H9 (cell line): ENCODE data around the gene TMTC2. TPM values are rescaled to one million over a fixed set of nuclear protein-coding genes. Genes with fewer than 3 reads are reported as not detected.

Experiments used
- DNase-seq: peaks from one replicate; pipeline ENCODE4 v3.0.0-alpha.2; 2017
- H2AFZ ChIP-seq: one replicate; pipeline ENCODE4 v1.6.1; 2013; ENCODE audit warnings: mild to moderate bottlenecking, low read length, control low read depth, moderate library complexity
- H2AK5ac ChIP-seq: 2 replicates; pipeline ENCODE4 v1.6.1; 2013; ENCODE audit warnings: low read length, control low read depth, mixed read lengths; ENCODE audit not compliant: insufficient read length
- H2BK120ac ChIP-seq: one replicate; pipeline ENCODE4 v1.6.1; 2013; ENCODE audit warnings: low read depth, mild to moderate bottlenecking, low read length, control low read depth, inconsistent platforms; ENCODE audit not compliant: poor library complexity, severe bottlenecking
- H2BK12ac ChIP-seq: 2 replicates; pipeline ENCODE4 v1.6.1; 2013; ENCODE audit warnings: low read length, control low read depth, mixed read lengths, low read depth; ENCODE audit not compliant: insufficient read length
- H2BK15ac ChIP-seq: 2 replicates; pipeline ENCODE4 v1.6.1; 2013; ENCODE audit warnings: low read depth, low read length, control low read depth
- H2BK20ac ChIP-seq: one replicate; pipeline ENCODE4 v1.6.1; 2013; ENCODE audit warnings: low read depth, mild to moderate bottlenecking, low read length, control low read depth, inconsistent platforms; ENCODE audit not compliant: poor library complexity, severe bottlenecking
- H2BK5ac ChIP-seq: 2 replicates; pipeline ENCODE4 v1.6.1; 2013; ENCODE audit warnings: low read length, control low read depth, mixed read lengths; ENCODE audit not compliant: insufficient read length
- H3K14ac ChIP-seq: 2 replicates; pipeline ENCODE4 v1.6.1; 2013; ENCODE audit warnings: low read length, control low read depth; ENCODE audit not compliant: insufficient read depth
- H3K18ac ChIP-seq: 2 replicates; pipeline ENCODE4 v1.6.1; 2013; ENCODE audit warnings: low read depth, mild to moderate bottlenecking, mixed read lengths, low read length, control low read depth; ENCODE audit not compliant: insufficient read length
- H3K23ac ChIP-seq: 2 replicates; pipeline ENCODE4 v1.6.1; 2013; ENCODE audit warnings: low read length, control low read depth, mixed read lengths, low read depth; ENCODE audit not compliant: insufficient read length
- H3K23me2 ChIP-seq: 2 replicates; pipeline ENCODE4 v1.6.1; 2013; ENCODE audit warnings: low read depth, mild to moderate bottlenecking, mixed read lengths, low read length, control low read depth; ENCODE audit not compliant: insufficient read length, poor library complexity, severe bottlenecking
- H3K27ac ChIP-seq: 2 replicates; pipeline ENCODE4 v1.5.1; 2013; ENCODE audit warnings: low read length, control low read depth, mixed read lengths, low read depth; ENCODE audit not compliant: insufficient read length
- H3K27me3 ChIP-seq: 2 replicates; pipeline ENCODE4 v1.6.1; 2013; ENCODE audit warnings: low read length, control low read depth, inconsistent platforms; ENCODE audit not compliant: insufficient read depth
- H3K4ac ChIP-seq: 2 replicates; pipeline ENCODE4 v1.6.1; 2013; ENCODE audit warnings: low read depth, mild to moderate bottlenecking, control low read depth, inconsistent platforms, low read length, moderate library complexity
- H3K4me1 ChIP-seq: 2 replicates; pipeline ENCODE4 v1.6.1; 2013; ENCODE audit warnings: low read length, control low read depth, inconsistent platforms; ENCODE audit not compliant: insufficient read depth
- H3K4me2 ChIP-seq: 2 replicates; pipeline ENCODE4 v1.6.1; 2013; ENCODE audit warnings: low read length, control low read depth, mixed read lengths; ENCODE audit not compliant: insufficient read length, insufficient read depth
- H3K56ac ChIP-seq: 2 replicates; pipeline ENCODE4 v1.6.1; 2013; ENCODE audit warnings: low read depth, mild to moderate bottlenecking, mixed read lengths, low read length, control low read depth; ENCODE audit not compliant: insufficient read length
- H3K79me1 ChIP-seq: 2 replicates; pipeline ENCODE4 v1.6.1; 2013; ENCODE audit warnings: low read depth, mild to moderate bottlenecking, moderate library complexity, low read length, control low read depth, inconsistent platforms; ENCODE audit not compliant: insufficient read depth, poor library complexity, severe bottlenecking
- H3K79me2 ChIP-seq: 2 replicates; pipeline ENCODE4 v1.6.1; 2013; ENCODE audit warnings: low read length, control low read depth, inconsistent platforms; ENCODE audit not compliant: insufficient read depth
- H3K9ac ChIP-seq: 2 replicates; pipeline ENCODE4 v1.6.1; 2013; ENCODE audit warnings: low read length, control low read depth, mixed read lengths; ENCODE audit not compliant: insufficient read length; ENCODE audit errors: extremely low read depth
- H3K9me3 ChIP-seq: one replicate; pipeline ENCODE4 v1.6.1; 2013; ENCODE audit warnings: low read depth, low read length, inconsistent platforms; ENCODE audit not compliant: control insufficient read depth
- H3T11ph ChIP-seq: one replicate; pipeline ENCODE4 v1.6.1; 2013; ENCODE audit warnings: mild to moderate bottlenecking, low read length, control low read depth, inconsistent platforms
- H4K20me1 ChIP-seq: one replicate; pipeline ENCODE4 v1.6.1; 2013; ENCODE audit not compliant: control insufficient read depth, insufficient read length, insufficient read depth
- H4K5ac ChIP-seq: 2 replicates; pipeline ENCODE4 v1.6.1; 2013; ENCODE audit warnings: low read depth, mild to moderate bottlenecking, mixed read lengths, low read length, control low read depth; ENCODE audit not compliant: insufficient read length
- H4K8ac ChIP-seq: replicated peaks from 2 replicates; pipeline ENCODE4 v1.6.1; 2013; ENCODE audit warnings: low read length, control low read depth, mixed read lengths, low read depth; ENCODE audit not compliant: insufficient read length
- H4K91ac ChIP-seq: 2 replicates; pipeline ENCODE4 v1.6.1; 2013; ENCODE audit warnings: low read depth, mild to moderate bottlenecking, moderate library complexity, mixed read lengths, low read length, control low read depth; ENCODE audit not compliant: insufficient read length
- H3K27ac Mint-ChIP-seq, 3 experiments: 2 replicates in 2 of 3; 3 replicates in 1 of 3; pipeline ENCODE4 v1.8.0; 2020 to 2021; ENCODE audit warnings: mixed read lengths in 3 of 3, mild to moderate bottlenecking in 1 of 3, moderate library complexity in 1 of 3
- H3K27me3 Mint-ChIP-seq: 2 replicates; pipeline ENCODE4 v1.8.0; 2021; ENCODE audit warnings: low read depth, mild to moderate bottlenecking, moderate library complexity, mixed read lengths
- H3K36me3 Mint-ChIP-seq, 3 experiments: 2 replicates in 2 of 3; 3 replicates in 1 of 3; pipeline ENCODE4 v1.8.0; 2020 to 2021; ENCODE audit warnings: low read depth in 3 of 3, mixed read lengths in 3 of 3; ENCODE audit not compliant: insufficient read depth in 1 of 3
- H3K4me1 Mint-ChIP-seq, 2 experiments: 2 replicates each; pipeline ENCODE4 v1.8.0; 2020; ENCODE audit warnings: mixed read lengths in 2 of 2
- H3K4me3 Mint-ChIP-seq, 2 experiments: 2 replicates in 1 of 2; 3 replicates in 1 of 2; pipeline ENCODE4 v1.8.0; 2020 to 2021; ENCODE audit warnings: mild to moderate bottlenecking in 2 of 2, mixed read lengths in 2 of 2, moderate library complexity in 1 of 2
- H3K9me3 Mint-ChIP-seq, 2 experiments: 2 replicates in 1 of 2; 3 replicates in 1 of 2; pipeline ENCODE4 v1.8.0; 2020; ENCODE audit warnings: mild to moderate bottlenecking in 2 of 2, mixed read lengths in 2 of 2, moderate library complexity in 1 of 2
- CTCF ChIP-seq: fragments of 200-600 bp; sonication (generic); conservative IDR thresholded peaks from 3 replicates; pipeline ENCODE4 v1.8.0; 2021; ENCODE audit warnings: antibody characterized with exemption, mild to moderate bottlenecking
- WGBS: extraction: QIAGEN DNeasy Blood & Tissue Kit; methylation state at CpG from one replicate; pipeline ENCODE4 v1.1.7; 2013; ENCODE audit warnings: missing lambda C conversion rate, low lambda C conversion rate, mixed read lengths; ENCODE audit not compliant: insufficient read length; ENCODE audit errors: extremely low coverage; 5-methylcytosine and 5-hydroxymethylcytosine counted together
- total RNA-seq: library from RNA; stranded (reverse); gene quantifications from 2 replicates; pipeline ENCODE4 v1.2.1, GENCODE V29; 2021

Gene TMTC2
- total RNA-seq, 1 experiment from 2014 or later: 3.1 TPM

DNA sequence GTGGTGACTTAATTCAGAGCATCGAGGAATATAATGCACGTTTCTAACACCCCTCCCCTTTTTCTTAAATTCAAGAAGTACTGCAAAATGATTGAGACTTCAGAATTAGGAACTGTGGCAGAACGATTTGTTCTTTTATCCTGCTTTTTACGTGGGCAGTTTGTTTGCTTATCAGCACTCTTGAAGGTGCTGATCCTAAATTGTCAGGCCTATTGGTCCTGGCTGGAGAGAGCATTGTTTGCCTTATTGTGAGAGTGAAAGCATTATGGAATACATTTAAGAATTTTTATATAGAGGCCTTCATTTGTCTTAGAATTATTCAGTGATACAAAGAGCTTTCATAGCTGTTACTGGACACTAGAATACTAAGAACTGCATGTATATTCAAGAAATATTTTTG lies 59.1 kb downstream of the TMTC2 start:
- Mint-ChIP-seq H3K36me3 (peaks cover 0 to 3% (median 0%) of the 10 kb centered on the region in 3 experiments; a peak in 2 of 7 replicates), H3K4me3 (no peak overlapping the region), H3K27me3 (no peaks in the 10 kb centered on the region), H3K4me1 (peaks cover 6 to 14% of the 10 kb centered on the region in 2 experiments), H3K9me3 (no peaks in the 10 kb centered on the region), H3K27ac (no peak overlapping the region)
- Histone ChIP-seq H3K18ac (no peak overlapping the region), H4K8ac (no peak overlapping the region), H3K9ac (no peak overlapping the region), H3K14ac (no peak overlapping the region), H2BK12ac (no peak overlapping the region), H3K4me2 (no peak overlapping the region), H3K4me1 (no peaks in the 10 kb centered on the region), H3K23ac (no peak overlapping the region), H3K4ac (no peak overlapping the region), H3K27me3 (no peaks in the 10 kb centered on the region), H2BK120ac (no peak overlapping the region), H4K5ac (no peak overlapping the region), H2AFZ (no peak overlapping the region), H2AK5ac (no peak overlapping the region), H2BK20ac (no peak overlapping the region), H4K20me1 (no peaks in the 10 kb centered on the region), H3K56ac (no peak overlapping the region), H2BK15ac (no peak overlapping the region), H3K23me2 (no peaks in the 10 kb centered on the region), H3T11ph (no peak overlapping the region), H2BK5ac (no peak overlapping the region), H3K27ac (no peak overlapping the region), H3K79me2 (no peaks in the 10 kb centered on the region), H3K79me1 (no peaks in the 10 kb centered on the region), H4K91ac (no peak overlapping the region), H3K9me3 (no peaks in the 10 kb centered on the region)
- no peak for TF ChIP-seq CTCF
- no peak for DNase-seq
- WGBS: no CpG with 5 or more reads among the region's 4 CpGs
